Smooth muscle cell (in vitro differentiated cells): ENCODE data around the gene MED4. TPM values are rescaled to one million over a fixed set of nuclear protein-coding genes. Genes with fewer than 3 reads are reported as not detected.

Source experiments
- DNase-seq: peaks from one replicate; lab custom pipeline; 2025; ENCODE audit not compliant: unreplicated experiment; lab: John Stamatoyannopoulos, UW
- H2AFZ ChIP-seq: fragments of 200-600 bp; sonication (generic); 2 replicates; pipeline ENCODE4 v1.6.0; 2016; ENCODE audit warnings: antibody characterized with exemption, low read depth, mild to moderate bottlenecking
- H3F3A ChIP-seq: fragments of 200-600 bp; sonication (generic); 2 replicates; pipeline ENCODE4 v1.6.0; 2017; ENCODE audit warnings: antibody characterized with exemption, low read depth
- H3K27ac ChIP-seq: fragments of 200-600 bp; sonication (generic); 2 replicates; pipeline ENCODE4 v1.5.1; 2016; ENCODE audit warnings: low read depth, mild to moderate bottlenecking
- H3K27me3 ChIP-seq: fragments of 200-600 bp; sonication (generic); 2 replicates; pipeline ENCODE4 v1.6.1; 2016; ENCODE audit warnings: low read depth, mild to moderate bottlenecking
- H3K36me3 ChIP-seq: fragments of 200-600 bp; sonication (generic); 2 replicates; pipeline ENCODE4 v1.5.1; 2016; ENCODE audit warnings: low read depth
- H3K4me1 ChIP-seq: fragments of 200-600 bp; sonication (generic); 2 replicates; pipeline ENCODE4 v1.5.1; 2016; ENCODE audit warnings: low read depth
- H3K4me2 ChIP-seq: fragments of 200-600 bp; sonication (generic); 2 replicates; pipeline ENCODE4 v1.6.0; 2016; ENCODE audit warnings: mild to moderate bottlenecking
- H3K4me3 ChIP-seq: fragments of 200-600 bp; sonication (generic); 2 replicates; pipeline ENCODE4 v1.5.1; 2016; ENCODE audit warnings: mild to moderate bottlenecking
- H3K79me2 ChIP-seq: fragments of 200-600 bp; sonication (generic); 2 replicates; pipeline ENCODE4 v1.6.0; 2016; ENCODE audit warnings: low read depth, mild to moderate bottlenecking
- H3K9ac ChIP-seq: fragments of 200-600 bp; sonication (generic); 2 replicates; pipeline ENCODE4 v1.6.0; 2016; ENCODE audit warnings: low read depth
- H3K9me3 ChIP-seq: fragments of 200-600 bp; sonication (generic); replicated peaks from 2 replicates; pipeline ENCODE4 v1.5.1; 2016; ENCODE audit warnings: low read depth
- H4K20me1 ChIP-seq: fragments of 200-600 bp; sonication (generic); 2 replicates; pipeline ENCODE4 v1.6.0; 2016; ENCODE audit warnings: low read depth
- WGBS: methylation state at CpG from one replicate; pipeline ENCODE4 v1.1.7; 2016; ENCODE audit warnings: low lambda C conversion rate; 5-methylcytosine and 5-hydroxymethylcytosine counted together
- polyA plus RNA-seq: library from polyadenylated mRNA; unstranded; fragments of >200 nt; fragmentation: Nextera tagmentation; extraction: Ambion mirVana; gene quantifications from 2 replicates; pipeline ENCODE4 v1.2.1, GENCODE V29; 2016
- total RNA-seq: library from RNA; depleted of rRNA; stranded (reverse); fragments of >200 nt; gene quantifications from 2 replicates; pipeline ENCODE4 v1.2.3, GENCODE V29; 2014
- TF ChIP-seq, protein P1 (sequence below): fragments of 200-600 bp; sonication (generic); IDR thresholded peaks from 2 replicates; pipeline ENCODE4 v1.5.1; 2017; ENCODE audit warnings: borderline replicate concordance, mild to moderate bottlenecking, antibody characterized with exemption; ENCODE audit not compliant: insufficient read depth, poor library complexity, severe bottlenecking

Gene MED4
- total and polyA plus RNA-seq, 2 experiments from 2014 or later: 47.7 to 59.9 TPM

DNA sequence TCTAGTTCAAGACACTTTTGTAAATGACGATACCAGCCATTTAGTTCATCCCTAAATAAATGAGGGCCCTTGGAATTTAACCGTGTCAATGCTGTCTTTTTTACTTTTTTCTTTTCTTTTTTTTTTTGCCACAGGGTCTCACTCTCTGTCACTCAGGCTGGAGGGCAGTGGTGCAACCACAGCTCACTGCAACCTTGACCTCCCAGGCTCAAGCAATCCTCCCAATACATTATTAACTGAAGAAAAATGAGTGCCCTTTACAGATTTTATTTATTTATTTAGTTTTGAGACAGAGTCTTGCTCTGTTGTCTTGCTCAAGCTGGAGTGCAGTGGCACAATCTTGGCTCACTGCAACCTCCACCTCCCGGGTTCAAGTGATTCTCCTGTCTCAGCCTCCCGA is 2.9 kb upstream of the MED4 start:
- peaks cover 10% of the 10 kb centered on the region for H4K20me1 ChIP-seq
- H3K4me3 ChIP-seq: no peak overlapping the region
- no peak overlapping the region for H3K4me2 ChIP-seq
- no peaks in the 10 kb centered on the region for H3K27me3 ChIP-seq
- H2AFZ ChIP-seq: no peak overlapping the region
- peaks cover 25% of the 10 kb centered on the region for H3K79me2 ChIP-seq
- H3K9me3 ChIP-seq: no peaks in the 10 kb centered on the region
- no peak overlapping the region for H3K9ac ChIP-seq
- H3F3A ChIP-seq: no peaks in the 10 kb centered on the region
- no peak for DNase-seq
- peaks cover 13% of the 10 kb centered on the region for H3K4me1 ChIP-seq
- 88% methylated on average over 4 of the region's 4 CpGs for WGBS
- TF ChIP-seq, protein P1, sequence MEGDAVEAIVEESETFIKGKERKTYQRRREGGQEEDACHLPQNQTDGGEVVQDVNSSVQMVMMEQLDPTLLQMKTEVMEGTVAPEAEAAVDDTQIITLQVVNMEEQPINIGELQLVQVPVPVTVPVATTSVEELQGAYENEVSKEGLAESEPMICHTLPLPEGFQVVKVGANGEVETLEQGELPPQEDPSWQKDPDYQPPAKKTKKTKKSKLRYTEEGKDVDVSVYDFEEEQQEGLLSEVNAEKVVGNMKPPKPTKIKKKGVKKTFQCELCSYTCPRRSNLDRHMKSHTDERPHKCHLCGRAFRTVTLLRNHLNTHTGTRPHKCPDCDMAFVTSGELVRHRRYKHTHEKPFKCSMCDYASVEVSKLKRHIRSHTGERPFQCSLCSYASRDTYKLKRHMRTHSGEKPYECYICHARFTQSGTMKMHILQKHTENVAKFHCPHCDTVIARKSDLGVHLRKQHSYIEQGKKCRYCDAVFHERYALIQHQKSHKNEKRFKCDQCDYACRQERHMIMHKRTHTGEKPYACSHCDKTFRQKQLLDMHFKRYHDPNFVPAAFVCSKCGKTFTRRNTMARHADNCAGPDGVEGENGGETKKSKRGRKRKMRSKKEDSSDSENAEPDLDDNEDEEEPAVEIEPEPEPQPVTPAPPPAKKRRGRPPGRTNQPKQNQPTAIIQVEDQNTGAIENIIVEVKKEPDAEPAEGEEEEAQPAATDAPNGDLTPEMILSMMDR: no peak
- no peaks in the 10 kb centered on the region for H3K36me3 ChIP-seq
- H3K27ac ChIP-seq: no peak overlapping the region

- Histone ChIP-seq H3K4me3 (no peak overlapping the region), H4K20me1 (peaks cover 22% of the 10 kb centered on the region), H3K9ac (no peak overlapping the region), H2AFZ (peak overlapping the region; percentile 34), H3K9me3 (no peaks in the 10 kb centered on the region), H3F3A (no peaks in the 10 kb centered on the region), H3K27ac (no peak overlapping the region), H3K36me3 (no peaks in the 10 kb centered on the region), H3K79me2 (peaks cover 36% of the 10 kb centered on the region), H3K4me1 (peaks cover 13% of the 10 kb centered on the region), H3K4me2 (no peak overlapping the region), H3K27me3 (no peaks in the 10 kb centered on the region)
- DNase-seq: no peak
- TF ChIP-seq, protein P1: no peak
- WGBS: 50% methylated on average over 3 of the region's 3 CpGs
Measured at GRCh38 chr13:48096670-48097069, 1.8 kb upstream of the MED4 start.

- H4K20me1 ChIP-seq: peaks cover 44% of the 10 kb centered on the region
- peaks cover 59% of the 10 kb centered on the region for H3K79me2 ChIP-seq
- H3K36me3 ChIP-seq: no peaks in the 10 kb centered on the region
- no peaks in the 10 kb centered on the region for H3F3A ChIP-seq
- peak overlapping the region; percentile 94 for H3K4me2 ChIP-seq
- DNase-seq: no peak
- TF ChIP-seq, protein P1: no peak
- H3K4me3 ChIP-seq: peak overlapping the region; percentile 80
- no peaks in the 10 kb centered on the region for H3K9me3 ChIP-seq
- H3K27ac ChIP-seq: no peak overlapping the region
- 1% methylated on average over 14 of the region's 14 CpGs for WGBS
- peak overlapping the region; percentile 87 for H3K9ac ChIP-seq
- H2AFZ ChIP-seq: peak overlapping the region; percentile 63
- no peaks in the 10 kb centered on the region for H3K27me3 ChIP-seq
- peaks cover 13% of the 10 kb centered on the region for H3K4me1 ChIP-seq
Measured at GRCh38 chr13:48094404-48094780, 512 bp downstream of the MED4 start.

GRCh38 chr13:48093588-48093987 is 1.3 kb downstream of the MED4 start:
- DNase-seq: no peak
- 89% methylated on average over 9 of the region's 9 CpGs for WGBS
- H2AFZ ChIP-seq: no peak overlapping the region

More at GRCh38 chr13:48093588-48093987, 1.3 kb downstream of the MED4 start:
- peak overlapping the region; percentile 94 for H3K4me2 ChIP-seq
- no peaks in the 10 kb centered on the region for H3K36me3 ChIP-seq
- no peak overlapping the region for H3K27ac ChIP-seq
- H3K79me2 ChIP-seq: peaks cover 67% of the 10 kb centered on the region
- peaks cover 13% of the 10 kb centered on the region for H3K4me1 ChIP-seq
- H3K9ac ChIP-seq: peak overlapping the region; percentile 87
- H4K20me1 ChIP-seq: peaks cover 51% of the 10 kb centered on the region
- H3K27me3 ChIP-seq: no peaks in the 10 kb centered on the region
- TF ChIP-seq, protein P1: no peak
- peak overlapping the region; percentile 80 for H3K4me3 ChIP-seq
- no peaks in the 10 kb centered on the region for H3K9me3 ChIP-seq
- H3F3A ChIP-seq: no peaks in the 10 kb centered on the region
